ENCODE measurements around the gene CD72.
"Not testable (repeated sequence)": the region's sequence is repeated elsewhere in the genome, so short reads cannot be mapped to it uniquely, and the experiment has no call there.

Gene CD72

DNA sequence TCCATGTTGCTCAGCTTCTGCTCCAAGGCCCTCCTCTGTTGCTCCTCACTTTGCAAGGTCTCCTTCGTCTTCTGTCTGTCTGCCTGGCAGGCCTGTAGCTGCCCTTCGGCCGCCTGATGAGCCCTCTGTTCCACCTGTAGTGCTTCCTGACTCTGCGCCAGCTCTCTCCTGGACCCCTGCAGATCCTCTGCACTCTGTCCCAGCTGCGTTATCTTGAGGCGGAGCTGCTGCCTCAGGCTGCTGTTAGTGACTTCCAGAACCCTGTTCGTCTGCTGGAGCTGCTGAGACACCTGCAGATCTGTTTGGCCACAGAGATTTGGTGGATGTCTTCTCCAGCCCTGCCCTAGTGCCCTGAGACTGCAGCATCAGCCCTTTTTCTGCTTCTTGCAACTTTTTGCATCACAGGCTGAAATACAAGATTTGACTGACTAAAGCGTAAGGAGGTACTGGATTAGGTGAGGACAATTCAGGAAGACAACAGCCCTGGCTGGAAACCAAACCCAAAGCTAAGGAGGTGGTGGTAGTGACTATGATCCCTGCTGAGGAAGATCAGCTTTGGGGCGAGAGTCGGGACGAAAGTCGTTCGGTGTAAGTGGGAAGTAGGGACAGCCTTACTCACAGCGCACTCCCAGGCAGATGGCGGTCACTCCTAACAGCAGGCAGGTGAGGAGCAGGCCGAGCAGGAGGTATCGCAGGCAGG is 2.1 kb downstream of the CD72 start:
- DNase-seq: no peak

DNA sequence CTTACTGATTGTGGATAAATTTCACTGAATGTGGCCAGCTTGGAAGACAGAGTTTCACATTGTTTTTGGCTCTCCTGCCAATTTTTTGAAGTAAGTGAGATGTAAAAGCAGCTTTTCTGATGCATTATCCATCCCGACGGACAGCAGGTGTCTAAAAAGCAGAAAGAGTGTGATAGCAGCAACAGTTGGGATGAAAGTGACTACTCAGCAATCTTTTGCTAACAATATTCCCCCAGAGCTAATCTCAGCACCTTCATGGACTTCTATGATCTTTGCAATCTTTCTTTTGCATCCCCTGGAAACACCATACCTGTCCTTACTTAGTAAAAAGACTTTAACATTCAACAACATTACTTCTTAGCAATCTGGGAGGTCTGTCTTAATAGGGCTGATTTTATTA is 5.4 kb downstream of the CD72 start:
- no peak for DNase-seq

DNA sequence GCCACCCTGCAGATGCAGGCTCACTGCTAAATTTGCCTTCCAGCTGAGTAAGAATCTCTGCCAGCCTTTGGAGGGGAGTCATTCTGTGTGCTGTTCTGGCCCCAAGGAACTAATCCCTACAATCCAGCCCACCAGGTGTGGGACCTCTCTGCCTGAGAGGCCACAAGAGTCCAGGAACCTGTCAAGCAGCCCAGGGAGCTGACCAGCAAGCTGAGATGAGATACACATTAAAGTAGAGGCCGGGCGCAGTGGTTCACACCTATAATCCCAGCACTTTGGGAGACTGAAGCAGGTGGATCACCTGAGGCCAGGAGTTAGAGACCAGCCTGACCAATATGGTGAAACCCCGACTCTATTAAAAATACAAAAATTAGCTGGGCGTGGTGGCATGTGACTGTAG is 6.1 kb downstream of the CD72 start:
- not testable (repeated sequence) for DNase-seq

DNA sequence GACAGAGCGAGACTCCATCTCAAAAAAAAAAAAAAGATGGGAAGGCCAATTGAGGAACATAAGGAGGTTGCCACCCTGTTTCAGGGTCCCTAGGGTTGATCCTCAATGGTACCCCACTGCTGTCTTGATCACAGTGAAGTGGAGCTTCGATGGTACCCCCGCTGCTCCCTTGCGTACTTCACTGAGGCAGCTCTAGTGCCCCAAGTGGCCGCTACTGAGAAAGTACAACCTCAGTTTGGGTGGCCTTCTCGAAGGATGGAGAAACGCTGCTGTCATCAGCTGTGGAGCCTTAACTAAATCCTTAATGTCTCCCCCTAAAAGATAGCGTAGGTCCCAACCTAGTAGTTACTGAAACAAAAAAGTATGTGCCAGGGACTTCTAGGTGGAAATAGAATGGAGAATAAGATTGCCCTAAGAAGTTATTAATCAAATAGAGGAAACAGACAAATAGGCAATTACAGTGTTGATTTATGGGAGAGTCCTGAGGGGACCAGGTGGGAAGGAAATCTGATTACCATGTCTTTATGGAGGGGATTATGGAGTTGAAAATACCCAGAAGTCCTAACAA is 6.9 kb downstream of the CD72 start:
- peak; percentile 11 for DNase-seq

DNA sequence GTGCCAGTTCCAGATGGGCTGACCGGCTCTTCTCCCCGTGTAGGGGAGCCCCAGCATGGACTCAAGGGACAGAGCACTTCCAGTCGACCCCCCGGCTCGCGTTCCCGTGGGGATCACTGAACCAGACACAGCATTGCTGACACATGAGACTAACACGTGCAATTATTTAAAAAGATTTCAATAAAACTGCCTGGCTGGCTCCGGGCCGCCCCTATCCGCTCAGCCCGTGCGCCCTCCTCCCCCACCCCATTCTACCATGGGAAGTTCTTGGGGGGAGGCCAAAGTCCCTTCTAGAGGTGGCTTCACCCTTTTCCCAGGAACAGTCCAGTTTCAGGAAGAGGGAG is 8.4 kb downstream of the CD72 start:
- no peak for DNase-seq

DNA sequence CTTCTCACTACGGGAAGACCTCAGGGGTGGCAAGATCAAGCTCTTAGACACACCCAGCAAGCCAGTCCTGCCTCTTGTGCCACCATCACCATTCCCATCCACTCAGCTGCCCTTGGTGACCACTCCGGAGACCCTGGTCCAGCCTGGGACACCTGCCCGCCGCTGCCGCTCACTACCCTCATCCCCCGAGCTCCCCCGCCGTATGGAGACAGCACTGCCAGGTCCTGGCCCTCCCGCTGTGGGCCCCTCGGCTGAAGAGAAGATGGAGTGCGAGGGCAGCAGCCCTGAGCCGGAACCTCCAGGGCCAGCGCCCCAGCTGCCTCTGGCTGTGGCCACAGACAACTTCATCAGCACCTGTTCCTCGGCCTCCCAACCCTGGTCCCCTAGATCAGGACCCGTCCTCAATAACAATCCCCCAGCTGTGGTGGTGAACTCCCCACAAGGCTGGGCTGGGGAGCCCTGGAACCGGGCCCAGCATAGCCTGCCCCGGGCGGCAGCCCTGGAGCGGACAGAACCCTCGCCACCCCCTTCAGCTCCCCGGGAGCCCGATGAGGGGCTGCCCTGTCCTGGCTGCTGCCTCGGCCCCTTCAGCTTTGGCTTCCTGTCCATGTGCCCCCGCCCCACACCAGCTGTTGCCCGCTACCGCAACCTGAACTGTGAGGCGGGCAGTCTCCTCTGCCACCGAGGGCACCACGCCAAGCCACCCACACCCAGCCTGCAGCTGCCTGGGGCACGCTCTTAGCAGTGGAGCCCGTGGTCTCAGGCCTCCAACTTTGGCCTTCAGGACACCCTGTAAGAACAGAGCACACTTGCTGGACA is 9.0 kb downstream of the CD72 start:
- DNase-seq: no peak

DNA sequence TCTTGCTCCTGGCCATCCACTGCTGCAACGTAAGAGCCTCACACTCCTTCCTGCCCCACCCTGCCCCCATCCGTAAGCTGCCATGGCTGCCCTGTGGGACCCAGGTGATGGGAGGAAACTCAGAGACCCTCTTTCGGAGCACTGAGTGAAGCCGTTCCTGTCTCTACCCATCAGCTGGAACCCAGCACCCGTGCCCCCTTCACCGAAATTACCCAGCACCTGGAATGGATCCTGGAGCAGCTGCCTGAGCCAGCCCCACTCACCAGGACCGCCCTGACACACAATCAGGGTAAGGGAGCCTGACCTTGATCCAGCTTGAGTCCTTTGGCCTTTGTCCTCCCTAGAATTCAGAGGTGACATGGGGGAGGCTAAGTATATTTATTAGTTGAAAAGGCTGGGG is 10.0 kb downstream of the CD72 start:
- no peak for DNase-seq

DNA sequence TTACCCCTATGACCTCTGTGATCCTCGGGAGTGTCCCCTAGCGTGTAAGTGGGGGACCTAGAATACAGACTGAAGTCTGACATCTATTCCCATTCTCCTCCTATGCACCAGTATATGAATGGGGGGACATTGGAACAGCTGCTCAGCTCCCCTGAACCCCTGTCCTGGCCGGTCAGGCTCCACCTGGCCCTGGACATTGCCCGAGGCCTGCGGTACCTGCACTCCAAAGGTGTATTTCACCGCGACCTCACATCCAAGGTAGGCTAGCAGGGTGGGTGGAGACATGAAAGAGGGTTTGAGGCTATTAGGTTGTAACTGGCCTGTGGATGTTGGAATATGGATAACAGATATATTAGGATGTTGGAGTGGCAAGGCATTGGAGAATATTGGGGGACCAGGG is 11.5 kb downstream of the CD72 start:
- DNase-seq: no peak

DNA sequence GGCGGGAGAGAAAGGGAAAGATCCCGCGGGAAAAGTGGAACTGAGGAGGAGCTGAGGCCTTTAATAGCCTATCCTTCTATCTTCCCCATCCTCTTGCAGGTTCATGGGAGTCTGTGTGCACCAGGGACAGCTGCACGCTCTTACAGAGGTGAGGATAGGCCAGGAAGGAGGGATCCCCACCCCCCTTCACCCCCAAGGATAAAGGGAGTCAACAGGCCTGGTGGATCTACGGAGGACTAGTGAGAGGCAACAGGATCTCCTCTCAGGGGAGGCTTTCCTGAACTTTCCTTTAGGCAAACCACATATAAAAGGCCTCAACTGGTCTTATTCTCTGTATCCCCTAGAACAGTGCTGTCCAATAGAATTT is 12.1 kb downstream of the CD72 start:
- no peak for DNase-seq

DNA sequence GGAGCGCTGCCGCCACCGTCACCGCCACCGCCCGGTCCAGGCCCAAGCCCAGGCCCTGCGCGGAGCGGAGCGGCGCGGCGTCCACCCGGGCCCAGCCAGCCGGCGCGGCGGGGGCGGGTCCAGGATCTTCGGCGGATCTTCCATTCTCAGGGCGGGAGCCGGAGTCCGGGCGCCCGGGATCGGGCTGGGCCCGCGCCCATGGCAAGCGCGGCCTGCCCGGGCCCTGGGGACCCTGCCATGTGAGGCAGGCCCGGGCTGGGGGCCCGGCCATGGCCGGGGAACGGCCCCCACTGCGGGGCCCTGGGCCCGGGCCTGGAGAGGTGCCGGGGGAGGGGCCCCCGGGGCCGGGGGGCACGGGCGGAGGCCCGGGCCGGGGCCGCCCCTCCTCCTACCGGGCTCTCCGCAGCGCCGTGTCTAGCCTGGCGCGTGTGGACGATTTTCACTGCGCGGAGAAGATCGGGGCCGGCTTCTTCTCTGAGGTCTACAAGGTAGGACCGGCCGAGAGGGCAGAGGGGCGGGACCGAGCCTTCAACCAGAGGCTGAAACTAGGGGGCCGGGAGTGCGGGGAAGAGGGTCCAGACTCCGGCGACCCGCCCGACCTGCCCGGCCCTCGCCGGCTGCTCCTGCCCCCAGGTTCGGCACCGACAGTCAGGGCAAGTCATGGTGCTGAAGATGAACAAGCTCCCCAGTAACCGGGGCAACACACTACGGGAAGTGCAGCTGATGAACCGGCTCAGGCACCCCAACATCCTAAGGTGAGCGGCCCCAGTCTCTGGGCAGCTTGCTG is 12.7 kb downstream of the CD72 start:
- peak; percentile 9 for DNase-seq

DNA sequence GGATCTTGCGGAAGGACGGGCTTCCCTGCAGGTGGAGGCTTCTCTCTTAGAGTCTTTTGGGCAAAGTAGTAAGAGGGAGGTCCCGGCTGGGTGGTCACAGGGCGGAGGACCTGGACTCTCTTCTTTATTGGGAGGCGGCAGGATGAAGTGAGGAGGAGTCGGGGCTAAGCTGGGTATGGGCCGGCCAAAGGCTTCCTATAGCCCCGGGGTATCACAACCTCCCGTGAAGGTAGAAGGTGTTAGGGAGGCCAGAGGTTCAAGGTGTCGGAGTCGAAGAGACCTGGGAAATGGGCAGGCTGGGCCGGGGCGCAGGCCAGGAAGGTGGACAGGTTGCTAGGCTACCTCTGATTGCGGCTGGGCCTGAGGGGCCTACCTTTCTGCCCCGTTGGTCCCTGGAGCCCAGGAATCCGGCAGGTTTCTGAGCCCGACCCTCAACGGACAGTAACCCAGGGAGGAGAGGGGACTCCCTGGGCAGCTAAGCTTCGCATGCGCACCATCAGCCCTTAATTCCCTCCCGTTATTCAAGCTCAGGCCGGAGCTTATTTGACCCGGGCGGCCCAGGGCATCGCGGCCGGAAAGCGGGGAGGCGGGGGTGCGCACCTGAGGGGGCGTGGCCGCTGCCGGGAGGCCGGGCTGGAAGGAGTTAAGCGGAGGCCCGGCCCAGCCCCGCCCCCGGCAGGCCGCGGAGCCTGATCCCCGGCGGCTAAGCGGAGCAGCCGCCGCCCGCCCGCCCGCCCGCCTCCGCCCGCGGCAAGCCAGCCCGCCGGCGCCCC is 13.4 kb downstream of the CD72 start, which contains the start of gene TESK1:
Gene TESK1, plus strand, starts transcription at position 685 of the 773 bp plus-strand sequence. CDS start 358 bp downstream, outside the sequence.
- DNase-seq: peak; percentile 39

DNA sequence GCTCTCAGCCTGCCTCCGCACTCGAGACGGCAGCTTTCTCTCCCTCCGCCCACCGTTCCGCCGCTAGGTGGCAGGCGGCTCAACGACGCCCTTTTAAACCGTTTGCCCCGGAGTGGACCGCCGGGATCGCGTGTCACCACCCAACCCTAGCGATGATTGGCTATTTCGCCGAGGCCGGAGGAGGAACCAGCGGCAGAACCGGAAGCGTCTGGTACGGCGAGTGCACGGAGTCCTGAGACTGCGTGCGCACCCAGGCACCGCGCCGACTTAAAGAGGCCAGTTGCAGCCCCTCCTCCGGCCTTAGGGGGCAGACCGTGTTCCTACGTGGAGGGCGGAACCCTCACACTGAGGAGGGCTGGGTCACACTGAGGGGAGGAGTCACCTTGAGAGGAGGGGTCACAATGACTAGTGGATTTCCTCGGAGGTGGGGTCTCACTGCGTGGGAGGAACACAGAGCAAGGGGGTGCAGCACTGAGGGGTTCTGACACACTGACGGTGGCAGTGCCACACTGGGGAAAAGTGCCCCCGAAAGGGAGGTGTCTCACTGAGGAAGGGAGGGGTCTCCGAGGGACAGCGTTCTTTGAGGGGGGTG is 14.1 kb downstream of the CD72 start:
- DNase-seq: peak; percentile 99

DNA sequence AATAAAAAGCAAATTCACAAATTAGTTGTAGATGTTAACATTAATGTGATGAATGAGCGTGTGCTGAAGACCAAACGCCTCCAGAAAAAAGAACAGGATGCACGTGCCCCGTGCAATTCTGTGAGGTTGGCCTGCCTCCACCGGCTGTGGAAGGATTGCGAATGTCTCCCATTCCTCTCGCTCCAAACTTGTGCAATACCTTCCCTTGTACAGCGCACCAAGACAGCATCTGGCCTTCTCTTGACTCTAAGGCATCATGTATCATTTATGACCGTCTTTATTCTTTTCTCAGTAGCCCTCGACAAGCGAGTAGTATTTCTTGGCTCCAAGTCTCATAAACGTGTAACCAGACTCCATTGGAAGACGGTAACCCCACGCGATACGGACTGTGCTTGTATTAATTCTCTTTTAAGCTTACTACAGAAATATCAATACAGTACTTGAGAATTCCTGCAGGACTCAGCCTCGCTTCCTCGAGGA is 14.7 kb downstream of the CD72 start:
- DNase-seq: no peak

DNA sequence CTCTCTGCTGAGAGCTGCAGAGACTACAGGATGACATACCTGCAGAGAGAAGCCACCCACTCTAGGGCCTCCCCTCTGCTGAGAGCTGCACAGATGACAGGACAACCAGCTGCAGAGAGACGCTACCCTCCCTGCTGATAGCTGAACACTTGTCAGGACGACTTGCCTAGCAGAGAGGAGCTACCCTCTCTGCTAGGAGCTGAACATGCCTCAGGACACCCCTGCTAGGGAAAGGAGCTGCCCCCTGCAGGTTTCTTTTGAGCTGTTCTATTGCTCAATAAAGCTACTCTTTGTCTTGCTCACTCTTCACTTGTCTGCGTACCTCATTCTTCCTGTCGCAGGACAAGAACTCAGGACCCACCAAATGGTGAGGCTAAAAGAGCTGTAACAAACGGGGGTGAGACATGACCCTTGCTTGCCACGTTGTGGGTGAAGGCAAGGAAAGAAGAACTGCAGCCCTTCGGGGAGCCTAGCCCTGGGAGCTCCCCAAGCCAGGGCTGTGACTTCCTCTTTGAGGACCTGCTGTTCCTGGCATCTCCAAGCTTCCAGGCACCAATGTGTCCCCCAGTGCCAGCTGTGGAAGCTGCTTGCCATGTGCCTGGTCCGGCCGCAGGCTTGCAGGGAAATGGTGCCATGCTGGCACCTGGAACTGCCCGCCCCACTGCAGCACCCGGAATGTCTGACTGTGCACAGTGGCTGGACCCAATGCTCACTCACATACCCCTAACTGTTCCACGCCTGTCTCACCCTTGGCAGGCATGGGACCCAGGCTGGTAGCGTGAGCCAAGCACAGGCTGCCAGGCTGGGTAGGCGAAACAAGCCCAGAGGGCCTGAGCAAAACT is 18.2 kb downstream of the CD72 start:
- no peak for DNase-seq

DNA sequence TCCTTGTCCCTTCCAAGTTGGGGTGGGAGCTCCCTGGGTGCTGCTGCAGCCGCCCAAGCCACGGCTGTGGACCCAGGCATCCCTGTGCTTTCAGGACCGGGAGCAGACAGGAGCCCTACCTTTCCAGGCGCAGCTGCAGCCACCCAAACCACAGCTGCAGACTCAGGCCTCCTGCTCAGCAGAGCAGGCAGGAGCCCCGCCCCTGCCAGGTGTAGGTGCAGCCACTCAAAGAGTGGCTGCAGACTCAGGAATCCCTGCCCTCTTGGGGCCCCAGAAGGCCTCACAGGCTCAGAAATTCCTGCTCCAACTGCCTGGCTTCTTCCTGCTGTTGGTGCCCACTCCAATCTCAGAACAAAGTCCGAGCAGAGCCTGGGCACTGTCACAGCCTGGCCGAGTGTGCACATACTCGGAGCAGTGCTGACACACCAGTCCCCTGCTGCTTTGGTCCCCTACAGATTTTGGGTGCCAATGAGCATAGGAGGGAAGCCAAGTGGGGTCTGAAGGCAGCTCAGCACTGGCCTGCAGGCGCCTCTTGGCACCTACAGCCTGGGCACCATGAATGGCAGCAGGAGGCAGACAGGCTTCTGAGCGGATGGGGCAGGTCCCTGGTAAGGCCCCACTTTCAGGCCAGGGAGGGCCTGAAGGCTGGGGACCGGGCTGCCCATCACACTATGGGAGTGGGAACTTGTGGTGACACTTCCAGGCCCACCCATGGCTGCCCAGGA is 19.2 kb downstream of the CD72 start:
- no peak for DNase-seq

DNA sequence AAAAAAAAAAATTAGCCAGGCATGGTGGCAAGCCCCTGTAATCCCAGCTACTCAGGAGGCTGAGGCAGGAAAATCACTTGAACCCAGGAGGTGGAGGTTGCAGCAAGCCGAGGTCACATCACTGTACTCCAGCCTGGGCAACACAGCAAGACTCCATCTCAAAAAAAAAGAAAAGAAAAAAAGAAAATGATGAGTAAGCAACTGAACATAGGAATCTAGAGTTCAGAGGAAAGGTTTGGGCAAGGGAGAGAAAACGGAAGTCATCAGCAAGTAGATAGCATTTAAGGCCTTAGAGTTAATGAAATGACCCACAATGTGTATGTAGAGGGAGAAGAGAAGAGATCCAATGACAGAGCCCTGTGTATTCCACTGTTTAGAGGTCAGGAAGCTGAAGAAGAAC is 21.3 kb downstream of the CD72 start:
- DNase-seq: not testable (repeated sequence)

DNA sequence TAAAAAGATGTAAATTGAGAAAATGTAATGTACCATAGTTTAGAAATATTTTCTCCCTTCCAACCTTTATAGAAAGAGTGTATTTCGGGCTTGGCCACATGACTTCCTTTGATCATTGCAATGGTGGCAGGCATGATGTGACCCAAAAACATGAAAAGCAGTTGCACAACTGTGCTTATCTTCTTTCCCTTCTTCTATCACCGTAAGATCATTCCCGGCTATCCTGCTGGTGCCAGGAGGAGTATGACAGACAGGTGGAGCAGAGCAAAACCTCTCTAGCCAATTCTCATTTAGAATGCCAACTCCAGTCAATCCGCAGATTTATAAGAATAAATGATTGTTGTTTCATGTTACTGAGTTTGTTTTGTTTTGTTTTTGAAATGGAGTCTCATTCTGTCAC is 23.7 kb downstream of the CD72 start:
- no peak for DNase-seq

DNA sequence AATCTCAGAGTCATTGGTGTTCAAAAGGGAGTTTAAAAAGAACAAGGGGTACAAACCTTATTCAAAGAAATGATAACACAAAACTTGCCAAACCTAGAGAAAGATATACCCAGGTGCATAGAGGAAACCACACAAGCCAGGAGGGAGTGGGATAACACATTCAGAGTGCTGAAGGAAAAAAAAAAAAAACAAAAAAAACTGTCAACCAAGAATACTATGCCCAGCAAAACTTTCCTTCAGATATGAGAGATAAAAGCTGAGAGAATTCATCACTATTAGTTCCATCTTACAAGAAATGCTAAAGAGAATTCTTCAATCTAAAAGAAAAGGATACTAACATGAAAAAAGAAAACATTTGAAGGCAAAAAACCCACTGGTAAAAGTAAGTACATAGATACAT is 24.6 kb downstream of the CD72 start:
- DNase-seq: no peak

DNA sequence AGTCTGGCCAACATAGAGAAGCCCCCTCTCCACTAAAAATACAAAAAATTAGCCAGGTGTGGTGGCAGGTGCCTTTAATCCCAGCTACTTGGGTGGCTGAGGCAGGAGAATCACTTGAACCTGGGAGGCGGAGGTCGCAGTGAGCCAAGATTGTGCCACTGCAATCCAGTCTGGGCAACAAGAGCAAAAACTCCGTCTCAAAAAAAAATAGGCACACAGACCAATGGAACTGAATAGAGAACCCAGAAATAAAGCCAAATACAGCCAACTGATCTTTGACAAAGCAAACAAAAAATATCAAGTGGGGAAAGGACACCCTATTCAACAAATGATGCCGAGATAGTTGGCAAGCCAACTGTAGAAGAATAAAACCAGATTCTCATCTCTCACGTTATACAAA is 29.7 kb downstream of the CD72 start:
- DNase-seq: not testable (repeated sequence)

DNA sequence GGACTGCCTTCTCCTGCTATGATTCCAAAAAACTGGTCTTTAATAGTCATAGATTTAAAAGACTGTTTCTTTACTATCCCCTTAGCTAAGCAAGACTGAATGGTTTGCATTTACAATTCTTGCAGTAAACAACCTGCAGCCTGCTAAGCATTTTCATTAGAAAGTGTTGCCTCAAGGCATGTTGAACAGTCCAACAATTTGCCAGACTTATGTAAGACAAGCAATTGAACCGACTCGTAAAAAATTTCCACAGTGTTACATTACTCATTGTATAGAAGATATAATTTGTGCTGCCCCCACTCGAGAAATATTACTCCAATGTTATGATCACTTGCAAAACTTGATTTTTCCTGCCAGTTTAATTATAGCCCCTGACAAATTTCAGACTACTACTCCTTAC is 33.5 kb downstream of the CD72 start:
- not testable (repeated sequence) for DNase-seq
